Pulmonary artery endothelial cell (primary cell): ENCODE measurements around the gene MALT1. TPM values are rescaled to one million over a fixed set of nuclear protein-coding genes. Genes with fewer than 3 reads are reported as not detected.
"Not testable (repeated sequence)": the region's sequence is repeated elsewhere in the genome, so short reads cannot be mapped to it uniquely, and the experiment has no call there.

Experiments
- DNase-seq: peaks from one replicate; pipeline ENCODE4 v3.0.0-alpha.2; 2011; ENCODE audit warnings: low read depth, low spot score
- total RNA-seq: library from RNA; depleted of rRNA; stranded (reverse); fragments of >200 nt; gene quantifications from 2 replicates; pipeline ENCODE4 v1.2.3, GENCODE V29; 2014

MALT1 gene
- total RNA-seq, 1 donor from 2014 or later: 9.2 TPM

DNA sequence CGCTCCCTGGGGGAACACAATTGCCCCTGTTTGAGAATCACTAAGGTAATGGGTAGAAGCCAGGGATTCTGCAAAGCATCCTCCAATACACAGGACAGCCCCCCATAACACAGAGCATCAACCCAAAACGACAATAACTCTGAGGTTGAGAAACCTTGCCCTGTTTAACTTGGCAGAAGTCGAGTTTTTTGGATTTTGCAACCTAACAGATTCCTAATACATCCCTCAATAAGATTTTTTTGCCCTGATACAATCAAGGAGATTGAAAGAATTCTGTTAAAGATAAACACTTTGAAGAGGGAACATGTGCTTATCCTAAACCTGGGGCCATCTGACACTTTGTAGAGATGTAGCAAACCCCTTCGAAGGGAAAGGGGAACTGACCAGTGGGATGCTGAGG, 100.9 kb downstream of the MALT1 start:
- no peak for DNase-seq

DNA sequence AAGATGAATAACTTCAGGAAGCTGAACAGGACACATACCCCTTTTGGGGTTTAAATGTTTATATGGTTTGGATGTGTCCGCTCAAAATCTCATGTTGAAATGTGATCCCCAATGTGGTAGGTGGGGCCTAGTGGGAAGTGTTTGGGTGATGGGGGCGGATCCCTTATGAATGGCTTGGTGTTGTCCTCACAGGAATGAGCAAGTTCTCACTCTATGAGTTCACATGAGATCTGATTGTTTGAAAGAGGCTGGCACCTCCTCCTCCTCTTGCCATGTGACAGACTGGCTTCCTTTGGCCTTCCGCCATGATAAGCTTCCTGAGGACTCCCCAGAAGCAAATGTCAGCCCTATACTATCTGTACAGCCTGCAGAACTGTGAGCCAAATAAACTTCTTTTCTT, 104.8 kb downstream of the MALT1 start:
- no peak for DNase-seq

DNA sequence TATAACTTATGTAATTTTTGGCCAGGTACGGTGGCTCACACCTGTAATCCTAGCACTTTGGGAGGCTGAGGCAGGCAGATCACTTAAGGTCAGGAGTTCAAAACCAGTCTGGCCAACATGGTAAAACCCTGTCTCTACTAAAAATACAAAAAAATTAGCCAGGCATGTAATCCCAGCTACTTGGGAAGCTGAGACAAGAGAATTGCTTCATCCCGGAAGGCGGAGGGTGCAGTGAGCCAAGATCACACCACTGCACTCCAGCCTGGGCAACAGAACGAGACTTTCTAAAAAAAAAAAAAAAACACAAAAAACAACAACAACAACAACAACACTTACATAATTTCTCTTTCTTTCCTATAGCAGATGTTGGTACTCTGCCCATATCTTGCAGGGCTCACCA, 105.3 kb downstream of the MALT1 start:
- DNase-seq: not testable (repeated sequence)

DNA sequence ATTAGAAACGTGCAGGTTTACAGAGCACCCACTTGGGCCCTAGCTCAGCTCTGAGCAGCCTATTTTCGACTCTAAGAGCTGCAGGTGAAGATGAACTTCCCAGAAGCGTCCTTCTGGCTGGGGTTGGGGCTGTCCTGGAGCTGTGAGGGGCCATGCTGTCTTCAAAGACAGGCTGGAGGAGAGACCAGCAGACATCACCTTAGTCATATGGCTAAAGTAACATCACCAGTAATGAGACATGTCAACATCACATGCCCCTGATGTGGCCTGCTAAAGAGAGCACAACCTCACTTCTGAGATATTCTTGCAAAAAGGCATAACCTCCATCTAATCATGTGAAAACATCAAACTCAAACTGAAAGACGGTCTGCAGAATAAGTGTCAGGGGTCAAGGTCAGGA, 106.2 kb downstream of the MALT1 start:
- no peak for DNase-seq

DNA sequence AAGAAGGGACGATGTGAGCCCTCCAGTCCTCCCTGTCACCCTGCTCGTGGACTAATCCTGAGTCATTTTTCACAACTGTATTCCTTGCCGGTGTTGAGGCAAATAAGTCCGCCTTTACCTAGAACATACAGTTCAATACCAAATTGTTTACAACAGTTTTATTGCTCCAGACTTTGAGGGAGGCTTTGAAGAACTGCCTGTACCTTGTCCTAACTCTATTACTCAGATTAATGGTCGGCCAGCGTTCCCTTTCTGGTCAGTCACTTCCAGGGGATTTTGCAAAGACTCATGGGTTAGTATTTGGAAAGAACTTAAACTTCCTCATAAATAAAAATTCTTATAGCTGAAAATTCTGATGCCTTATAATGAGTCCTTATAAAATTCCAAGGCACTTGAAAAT, 108.3 kb downstream of the MALT1 start:
- no peak for DNase-seq

DNA sequence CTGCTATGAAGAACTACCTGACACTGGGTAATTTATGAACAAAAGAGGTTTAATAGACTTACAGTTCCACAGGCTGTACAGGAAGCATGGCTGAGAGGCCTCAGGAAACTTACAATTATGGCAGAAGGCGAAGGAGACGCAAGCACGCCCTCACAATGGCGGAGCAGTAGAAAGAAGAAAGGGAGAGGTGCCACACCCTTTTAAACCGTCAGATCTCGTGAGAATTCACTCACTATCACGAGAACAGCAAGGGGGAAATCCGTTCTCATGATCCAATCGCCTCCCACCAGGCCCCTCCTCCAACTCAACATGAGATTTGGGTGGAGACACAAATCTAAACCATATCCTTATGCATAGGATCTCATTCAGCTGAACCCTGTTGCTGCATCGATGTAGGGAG, 108.8 kb downstream of the MALT1 start:
- no peak for DNase-seq

DNA sequence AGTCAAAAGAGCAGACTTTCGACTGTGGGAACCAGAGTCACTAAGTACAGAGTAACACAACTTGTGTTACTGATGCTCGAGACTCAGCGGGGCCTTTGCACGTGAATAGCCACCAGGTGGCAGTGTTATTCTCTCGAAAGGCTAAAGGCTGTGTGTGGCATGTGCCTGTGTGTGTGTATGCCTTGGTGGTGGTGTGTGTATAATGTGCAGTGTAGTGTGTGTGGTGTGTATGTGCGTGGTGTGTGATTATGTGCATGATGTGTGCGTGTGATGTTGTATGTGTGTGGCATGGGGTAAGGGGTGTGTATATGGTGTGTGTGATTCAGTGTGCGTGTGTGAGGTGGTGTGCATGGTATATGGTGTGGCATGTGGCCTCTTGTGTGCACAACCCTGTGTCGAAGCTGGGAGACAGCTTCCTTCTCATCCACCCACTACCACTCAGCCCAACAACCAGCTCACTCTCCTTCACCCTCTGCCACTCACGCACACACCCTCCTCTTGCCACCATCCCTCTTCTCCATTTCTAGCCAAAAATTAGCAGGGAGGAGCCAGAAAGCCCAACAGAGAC, 110.4 kb downstream of the MALT1 start:
- peak; percentile 63 for DNase-seq

DNA sequence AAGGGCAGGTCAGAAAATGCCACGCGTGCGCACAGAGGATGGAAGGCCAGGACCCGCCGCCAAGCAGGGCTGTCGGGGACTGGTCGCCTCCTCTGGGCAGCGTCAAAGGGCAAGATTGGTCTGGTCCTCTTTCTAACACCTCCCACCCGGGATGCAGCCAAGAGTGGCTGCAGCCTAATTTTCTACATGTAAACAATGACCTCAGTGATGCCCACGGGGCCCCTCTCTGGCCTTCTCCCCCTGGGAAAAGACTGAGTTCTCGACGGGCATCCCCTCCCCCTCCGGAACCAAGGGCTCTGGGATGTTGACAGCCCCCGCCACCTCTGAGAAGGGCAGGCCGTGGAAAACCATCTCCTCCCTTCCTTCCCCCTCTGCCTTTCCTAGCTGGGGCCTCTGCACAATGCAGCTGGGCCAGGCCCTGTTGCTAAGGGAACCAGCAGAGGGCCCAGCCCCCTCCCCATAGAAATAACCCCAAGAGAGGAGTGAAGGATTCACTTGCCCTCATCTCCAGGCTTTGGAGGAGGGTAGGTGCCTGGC, 113.4 kb downstream of the MALT1 start:
- DNase-seq: no peak

DNA sequence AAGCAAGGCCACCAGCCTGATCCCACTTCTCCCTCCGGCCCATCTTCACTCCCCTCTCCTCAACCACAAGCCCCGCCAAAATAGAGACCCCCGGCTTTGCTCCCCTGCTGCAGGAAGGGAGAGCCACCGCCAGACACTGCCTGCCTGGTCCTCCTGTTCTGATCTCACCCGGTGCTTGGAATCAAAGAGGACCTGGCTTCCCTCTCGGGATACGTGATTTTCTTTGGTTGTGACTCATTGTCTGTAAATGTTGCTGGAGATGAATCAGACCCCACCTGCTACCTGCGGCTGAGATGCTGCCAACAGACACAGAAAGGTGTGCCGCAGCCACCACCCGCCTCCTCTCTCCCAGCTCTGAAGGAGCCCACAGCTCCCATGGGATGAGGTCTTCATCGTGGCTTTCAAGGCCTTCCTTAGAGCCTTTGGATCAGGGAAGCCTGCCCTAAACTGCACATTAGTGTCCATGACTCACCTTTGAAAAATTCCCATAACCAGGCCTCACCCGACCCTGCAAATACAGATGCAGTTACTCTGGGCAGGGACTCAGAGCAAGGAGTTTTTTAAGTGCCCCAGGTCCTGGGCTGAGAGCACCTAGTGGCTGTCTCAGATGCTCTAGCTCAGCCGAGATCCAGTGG, 114.0 kb downstream of the MALT1 start:
- no peak for DNase-seq

DNA sequence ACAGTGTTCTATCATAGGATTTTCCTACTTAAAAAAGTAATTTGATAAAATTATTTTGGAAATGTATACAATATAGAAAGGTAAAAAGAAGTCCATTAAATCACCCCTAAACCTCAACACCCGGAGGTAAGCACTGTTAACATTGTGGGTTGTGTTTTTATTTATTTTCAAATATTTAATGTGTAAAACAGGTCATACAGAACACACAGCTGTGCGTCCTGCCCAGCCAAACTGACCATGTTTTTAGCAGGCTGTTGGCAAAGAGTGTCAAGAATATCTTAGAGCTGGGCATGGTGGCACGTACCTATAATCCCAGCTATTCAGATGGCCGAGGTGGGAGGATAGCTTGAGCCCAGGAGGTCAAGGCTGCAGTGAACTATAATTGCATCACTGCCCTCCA, 114.6 kb downstream of the MALT1 start:
- no peak for DNase-seq

DNA sequence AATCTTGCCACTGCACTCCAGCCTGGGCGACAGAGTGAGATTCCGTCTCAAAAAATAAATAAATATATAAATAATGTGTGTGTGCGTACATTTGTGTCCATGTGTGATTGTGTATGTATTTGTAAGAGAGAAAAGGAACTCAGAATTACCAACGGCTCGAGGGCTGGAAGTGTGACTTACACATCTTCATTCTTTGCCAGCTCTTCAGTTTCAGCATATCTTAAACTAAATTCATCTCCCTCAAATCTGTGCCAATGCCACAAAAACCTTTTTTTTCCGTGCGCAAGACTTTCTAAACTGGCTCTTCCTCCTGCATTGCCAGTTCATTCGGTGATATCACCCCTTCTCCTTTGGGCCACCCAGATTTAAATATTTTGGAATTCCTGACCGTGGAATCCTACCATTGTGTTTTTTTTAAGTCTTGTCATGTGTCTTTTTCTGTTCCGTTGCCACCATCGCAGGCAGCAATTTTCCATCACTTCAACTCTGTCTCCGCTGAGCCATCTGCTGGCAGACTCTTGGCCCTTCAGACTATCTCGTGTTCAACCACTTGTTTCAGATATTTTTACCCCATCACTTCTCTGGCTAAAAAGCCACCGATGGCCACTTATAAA, 116.4 kb downstream of the MALT1 start:
- DNase-seq: no peak

DNA sequence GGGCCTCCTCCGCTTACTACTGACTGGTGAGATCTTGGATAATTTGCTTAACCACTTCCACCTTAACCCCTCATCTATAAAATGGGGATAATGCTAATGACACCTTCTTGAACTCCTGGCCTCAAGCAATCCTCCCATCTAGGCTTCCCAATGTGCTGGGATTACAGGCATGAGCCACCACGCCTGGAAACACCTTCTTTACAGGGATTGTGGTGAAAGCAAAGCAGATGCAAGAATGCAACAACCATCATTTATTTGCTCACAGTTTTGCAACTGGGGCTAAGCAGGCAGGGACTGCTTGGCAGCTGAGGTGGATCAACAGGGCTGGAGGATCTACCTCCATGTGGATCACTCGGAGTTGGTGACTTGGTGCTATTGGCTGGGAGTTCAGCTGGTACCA, 117.2 kb downstream of the MALT1 start:
- no peak for DNase-seq

DNA sequence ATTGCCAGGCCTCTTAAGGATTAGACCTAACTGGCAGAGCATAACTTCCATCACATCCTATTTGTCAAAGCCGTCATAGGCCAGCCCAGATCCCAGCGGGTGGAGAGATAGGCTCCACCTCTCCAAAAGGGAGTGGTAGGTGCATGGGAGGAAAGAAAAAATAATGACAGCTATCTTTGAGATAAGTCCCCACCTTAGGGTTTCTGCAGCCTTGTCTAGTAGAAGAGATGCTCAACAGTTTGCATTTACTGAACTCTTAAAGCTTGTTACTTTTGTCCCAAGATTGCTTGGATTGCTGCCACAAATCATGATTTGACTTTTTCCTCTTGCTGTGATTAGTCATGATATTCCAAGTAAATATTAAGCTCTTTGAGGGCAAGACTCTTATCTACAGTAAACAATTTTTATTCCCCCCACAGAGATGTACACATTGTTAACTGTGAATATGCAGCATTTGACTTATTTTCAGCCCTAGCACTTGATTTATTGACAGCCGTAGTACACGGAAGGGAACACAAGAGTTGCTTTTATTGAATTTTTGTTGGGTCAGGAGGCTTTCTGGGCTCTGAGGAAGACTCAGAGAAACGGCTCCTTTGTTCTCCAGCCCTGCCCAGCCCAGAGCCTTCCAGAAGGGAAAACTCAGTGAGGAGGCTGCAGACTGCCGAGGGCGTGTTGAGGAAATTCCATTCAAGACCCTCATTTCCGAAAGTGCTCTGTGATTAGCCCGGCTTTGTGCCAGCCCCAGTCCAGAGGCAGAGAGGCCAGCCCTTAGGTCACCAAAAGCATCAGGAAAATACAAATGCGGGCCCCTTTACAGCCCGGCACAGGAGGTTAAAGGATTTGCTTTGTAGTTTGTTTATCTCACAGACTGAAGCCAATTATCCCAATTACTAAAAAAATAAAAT, 118.0 kb downstream of the MALT1 start:
- DNase-seq: peak; percentile 93

DNA sequence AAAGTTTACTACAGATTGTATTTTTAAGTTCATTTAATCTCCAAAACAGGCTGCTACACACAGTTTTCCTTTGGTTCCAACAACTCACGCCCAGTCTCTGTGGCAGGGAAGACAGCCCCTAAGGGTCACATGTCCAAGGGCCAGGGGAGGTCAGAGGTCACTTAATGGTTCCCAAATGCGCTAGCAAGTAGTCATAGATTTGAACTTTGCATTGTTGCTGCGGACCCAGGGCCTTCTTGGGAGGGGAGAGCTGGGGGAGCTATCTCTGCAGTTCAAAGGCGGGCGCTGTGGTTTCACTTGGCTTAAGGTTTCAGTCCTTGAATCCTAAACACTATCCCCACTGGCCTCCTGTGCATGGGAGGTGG, 118.6 kb downstream of the MALT1 start:
- DNase-seq: no peak

DNA sequence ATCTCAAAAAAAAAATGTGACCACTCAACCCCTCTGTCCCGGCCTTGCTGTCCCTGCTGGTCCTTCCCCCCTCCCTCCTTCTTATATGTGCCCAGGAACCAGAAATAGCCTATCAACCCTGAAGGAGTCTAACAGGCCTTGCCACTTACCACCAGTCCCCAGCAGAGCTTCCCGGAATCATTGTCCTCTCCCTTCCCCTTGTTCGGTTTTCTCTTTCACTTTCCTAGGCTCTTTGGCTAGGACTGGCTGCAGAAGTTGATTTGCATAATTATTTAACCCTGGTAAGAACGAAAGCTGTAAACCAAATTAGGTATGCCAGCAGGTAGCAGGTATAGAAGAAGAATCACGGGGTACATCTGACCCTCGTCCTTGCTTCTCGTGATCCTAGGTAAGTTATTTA, 120.8 kb downstream of the MALT1 start:
- DNase-seq: no peak

DNA sequence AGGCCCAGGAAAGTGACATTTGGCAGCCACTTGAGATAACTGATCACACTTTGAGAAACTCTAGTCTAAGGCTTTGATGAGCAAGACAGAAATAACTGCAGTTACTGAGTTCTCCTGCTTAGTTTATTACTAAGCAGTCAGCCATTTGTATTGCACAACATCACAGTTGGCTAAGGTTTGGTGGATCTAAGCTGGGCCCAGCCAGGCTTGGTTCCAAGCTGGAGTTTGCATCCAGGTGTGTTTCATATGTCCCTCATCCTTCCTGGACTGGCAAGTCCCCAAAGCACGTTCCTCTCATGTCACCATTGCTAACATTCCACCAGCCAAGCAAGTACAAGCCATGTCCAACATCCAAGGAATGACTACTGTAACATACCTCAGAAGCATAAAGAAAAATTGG, 122.1 kb downstream of the MALT1 start:
- DNase-seq: no peak

DNA sequence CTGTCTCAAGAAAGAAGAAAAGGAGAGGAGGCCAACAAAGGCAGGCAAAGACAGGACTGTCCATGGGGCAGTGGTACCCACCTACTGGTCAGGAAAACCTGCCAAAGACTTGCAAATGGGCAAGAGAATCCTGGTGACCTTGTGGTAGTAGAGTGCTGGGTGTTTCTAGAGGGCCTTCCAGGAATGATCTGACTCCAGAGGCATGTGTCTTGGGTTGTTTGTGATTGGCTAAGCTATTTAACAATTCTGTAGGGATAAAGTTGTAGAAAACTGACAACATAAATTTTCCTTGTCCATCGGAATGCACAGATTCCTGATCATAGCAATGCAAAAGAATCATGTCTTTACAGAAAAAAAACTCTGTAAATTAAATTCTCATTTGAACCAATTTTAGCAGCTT, 125.0 kb downstream of the MALT1 start:
- DNase-seq: no peak

DNA sequence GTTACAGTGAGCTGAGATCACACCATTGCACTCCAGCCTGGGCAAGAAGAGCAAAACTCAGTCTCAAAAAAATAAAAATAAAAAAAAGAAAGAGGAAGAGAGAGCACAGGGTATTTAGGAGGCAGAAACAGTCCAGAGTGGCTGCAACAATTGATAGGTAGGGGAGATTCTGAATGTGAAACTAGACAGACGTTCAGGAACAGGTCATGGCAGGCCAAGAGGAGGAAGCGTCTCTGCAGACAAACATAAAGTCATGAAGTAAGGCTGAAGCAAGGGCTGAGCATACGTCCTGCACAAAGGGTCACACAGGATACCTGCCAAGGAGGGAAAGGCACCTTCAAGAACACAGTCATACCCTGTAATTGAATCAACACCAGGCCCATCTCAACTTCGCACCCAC, 129.3 kb downstream of the MALT1 start:
- DNase-seq: no peak

DNA sequence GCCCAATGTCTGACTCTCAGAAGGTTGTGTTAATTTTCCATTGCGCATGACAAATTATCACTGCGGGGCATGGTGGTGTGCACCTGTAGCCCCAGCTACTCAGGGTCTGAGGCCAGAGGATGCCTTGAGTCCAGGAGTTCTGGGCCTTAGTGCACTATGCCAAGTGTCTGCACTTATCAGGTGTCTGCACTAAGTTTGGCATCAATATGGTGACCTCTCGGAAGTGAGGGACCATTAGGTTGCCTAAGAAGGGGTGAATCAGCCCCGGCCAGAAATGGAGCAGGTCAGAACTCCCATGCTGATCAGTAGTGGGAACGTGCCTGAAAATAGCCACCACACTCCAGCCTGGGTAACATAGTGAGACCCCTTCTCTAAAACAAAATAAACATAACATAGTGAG, 131.7 kb downstream of the MALT1 start:
- DNase-seq: no peak

DNA sequence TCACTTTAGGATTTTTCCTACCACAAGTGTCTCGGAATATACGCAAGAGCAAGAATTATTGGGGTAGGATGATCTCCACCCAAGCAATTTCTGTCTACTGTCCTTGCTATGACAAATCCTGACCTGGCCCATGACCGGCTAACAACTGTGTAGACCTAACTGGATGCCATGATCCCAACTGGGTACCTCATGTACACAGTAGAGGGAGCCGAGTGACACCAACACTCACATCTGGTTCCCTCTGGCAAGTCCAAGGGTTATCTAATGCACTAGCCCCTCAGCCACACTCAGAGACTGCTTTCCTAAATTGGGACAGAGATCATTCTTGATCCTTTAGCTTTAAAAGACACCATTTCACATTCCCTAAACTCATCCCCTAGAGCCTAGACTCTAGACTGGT, 132.7 kb downstream of the MALT1 start:
- DNase-seq: no peak
